Mesenchymal stem cell (in vitro differentiated cells and primary cell): ENCODE results near the gene AGAP1.

Experiments used
- DNase-seq: peaks from one replicate; pipeline ENCODE4 v3.0.0-alpha.2; 2013
- H2AFZ ChIP-seq: one replicate; pipeline ENCODE4 v1.6.1; 2013; ENCODE audit warnings: low read depth, mild to moderate bottlenecking, control low read depth, inconsistent platforms, low read length, moderate library complexity
- H2AK5ac ChIP-seq: 2 replicates; pipeline ENCODE4 v1.6.1; 2013; ENCODE audit warnings: low read length, moderate library complexity, mild to moderate bottlenecking, inconsistent platforms; ENCODE audit not compliant: severe bottlenecking
- H2BK120ac ChIP-seq: one replicate; pipeline ENCODE4 v1.6.1; 2013; ENCODE audit warnings: low read depth, mild to moderate bottlenecking, inconsistent platforms, low read length, moderate library complexity
- H2BK12ac ChIP-seq, 2 experiments: one replicate each; pipeline ENCODE4 v1.6.1; 2013; ENCODE audit warnings: inconsistent platforms in 2 of 2, low read length in 2 of 2, mild to moderate bottlenecking in 2 of 2, moderate library complexity in 2 of 2, control low read depth in 1 of 2
- H2BK15ac ChIP-seq: one replicate; pipeline ENCODE4 v1.6.1; 2013; ENCODE audit warnings: mild to moderate bottlenecking, low read depth, inconsistent platforms; ENCODE audit not compliant: poor library complexity, severe bottlenecking
- H2BK5ac ChIP-seq: 2 replicates; pipeline ENCODE4 v1.6.1; 2013; ENCODE audit warnings: low read depth, mild to moderate bottlenecking, low read length, control low read depth, inconsistent platforms; ENCODE audit not compliant: poor library complexity, severe bottlenecking
- H3K14ac ChIP-seq, 2 experiments: one replicate each; pipeline ENCODE4 v1.6.1; 2013; ENCODE audit warnings: inconsistent platforms in 2 of 2, low read length in 2 of 2, control low read depth in 1 of 2, mild to moderate bottlenecking in 1 of 2, moderate library complexity in 1 of 2
- H3K18ac ChIP-seq, 2 experiments: one replicate each; pipeline ENCODE4 v1.6.1; 2013; ENCODE audit warnings: inconsistent platforms in 2 of 2, low read length in 2 of 2, control low read depth in 1 of 2, low read depth in 1 of 2, mild to moderate bottlenecking in 1 of 2
- H3K23ac ChIP-seq, 2 experiments: one replicate each; pipeline ENCODE4 v1.6.1; 2013; ENCODE audit warnings: inconsistent platforms in 2 of 2, low read length in 2 of 2, mild to moderate bottlenecking in 2 of 2, moderate library complexity in 2 of 2, control low read depth in 1 of 2
- H3K27ac ChIP-seq: 2 replicates; pipeline ENCODE4 v1.5.1; 2013; ENCODE audit warnings: mild to moderate bottlenecking, moderate library complexity, low read length, control low read depth, inconsistent platforms; ENCODE audit not compliant: poor library complexity, severe bottlenecking
- H3K27me3 ChIP-seq, 2 experiments: 2 replicates each; pipeline versions ENCODE4 v1.6.1 to v1.7.0; 2013; ENCODE audit warnings: low read length in 2 of 2, mild to moderate bottlenecking in 2 of 2, moderate library complexity in 2 of 2, control low read depth in 1 of 2, inconsistent platforms in 1 of 2; ENCODE audit not compliant: control insufficient read depth in 1 of 2, insufficient read depth in 1 of 2
- H3K36me3 ChIP-seq, 2 experiments: 2 replicates each; pipeline versions ENCODE4 v1.6.1 to v1.7.0; 2013; ENCODE audit warnings: low read length in 2 of 2, control low read depth in 1 of 2, inconsistent platforms in 1 of 2, low read depth in 1 of 2, mild to moderate bottlenecking in 1 of 2; ENCODE audit not compliant: insufficient read depth in 2 of 2, control insufficient read depth in 1 of 2
- H3K4ac ChIP-seq, 2 experiments: one replicate each; pipeline ENCODE4 v1.6.1; 2013; ENCODE audit warnings: inconsistent platforms in 2 of 2, low read length in 2 of 2, mild to moderate bottlenecking in 2 of 2, moderate library complexity in 2 of 2, control low read depth in 1 of 2, low read depth in 1 of 2
- H3K4me1 ChIP-seq: 2 replicates; pipeline ENCODE4 v1.6.1; 2013; ENCODE audit warnings: low read depth, low read length, control low read depth; ENCODE audit not compliant: control insufficient read depth, insufficient read depth
- H3K4me2 ChIP-seq: 2 replicates; pipeline ENCODE4 v1.6.1; 2013; ENCODE audit warnings: low read length, mild to moderate bottlenecking, inconsistent platforms; ENCODE audit not compliant: poor library complexity, severe bottlenecking
- H3K4me3 ChIP-seq, 2 experiments: 2 replicates each; pipeline versions ENCODE4 v1.5.1 to v1.7.0; 2013; ENCODE audit warnings: low read length in 2 of 2, mild to moderate bottlenecking in 2 of 2, control low read depth in 1 of 2, low read depth in 1 of 2; ENCODE audit not compliant: insufficient read depth in 1 of 2
- H3K79me1 ChIP-seq: replicated peaks from 2 replicates; pipeline ENCODE4 v1.6.1; 2013; ENCODE audit warnings: mild to moderate bottlenecking, control low read depth, low read length, inconsistent platforms; ENCODE audit not compliant: poor library complexity, severe bottlenecking
- H3K9ac ChIP-seq: 2 replicates; pipeline ENCODE4 v1.7.0; 2013; ENCODE audit warnings: mild to moderate bottlenecking, low read length, moderate library complexity
- H3K9me3 ChIP-seq: 2 replicates; pipeline ENCODE4 v1.7.0; 2013; ENCODE audit warnings: mild to moderate bottlenecking, low read length; ENCODE audit not compliant: control insufficient read depth
- H4K8ac ChIP-seq: one replicate; pipeline ENCODE4 v1.6.1; 2013; ENCODE audit warnings: inconsistent platforms, mild to moderate bottlenecking, low read length, moderate library complexity
- H4K91ac ChIP-seq: one replicate; pipeline ENCODE4 v1.6.1; 2013; ENCODE audit warnings: mild to moderate bottlenecking, low read length, inconsistent platforms
- WGBS: methylation state at CpG from one replicate; pipeline ENCODE4 v1.1.7; 2013; ENCODE audit warnings: mixed read lengths; 5-methylcytosine and 5-hydroxymethylcytosine counted together

The AGAP1 gene

GRCh38 chr2:236001854-236002253, 508.0 kb downstream of the AGAP1 start:
- Histone ChIP-seq H3K27ac (no peak overlapping the region), H3K4me3 (no peak overlapping the region), H2AFZ (no peak overlapping the region), H3K4me1 (peaks cover 9% of the 10 kb centered on the region), H4K8ac (no peak overlapping the region), H3K27me3 (no peaks in the 10 kb centered on the region), H3K23ac (no peak overlapping the region), H3K4me2 (no peak overlapping the region), H2BK5ac (no peak overlapping the region), H3K9me3 (no peaks in the 10 kb centered on the region), H2AK5ac (no peak overlapping the region), H4K91ac (no peak overlapping the region), H3K4ac (no peak overlapping the region), H3K9ac (no peak overlapping the region), H3K36me3 (peaks cover 6 to 9% of the 10 kb centered on the region in 2 experiments), H2BK12ac (no peak overlapping the region), H2BK120ac (no peak overlapping the region), H3K79me1 (peaks cover 13% of the 10 kb centered on the region), H3K18ac (no peak overlapping the region), H3K14ac (no peak overlapping the region), H2BK15ac (no peak overlapping the region)
- no peak for DNase-seq
- 92% methylated on average over 8 of the region's 8 CpGs for WGBS

DNA sequence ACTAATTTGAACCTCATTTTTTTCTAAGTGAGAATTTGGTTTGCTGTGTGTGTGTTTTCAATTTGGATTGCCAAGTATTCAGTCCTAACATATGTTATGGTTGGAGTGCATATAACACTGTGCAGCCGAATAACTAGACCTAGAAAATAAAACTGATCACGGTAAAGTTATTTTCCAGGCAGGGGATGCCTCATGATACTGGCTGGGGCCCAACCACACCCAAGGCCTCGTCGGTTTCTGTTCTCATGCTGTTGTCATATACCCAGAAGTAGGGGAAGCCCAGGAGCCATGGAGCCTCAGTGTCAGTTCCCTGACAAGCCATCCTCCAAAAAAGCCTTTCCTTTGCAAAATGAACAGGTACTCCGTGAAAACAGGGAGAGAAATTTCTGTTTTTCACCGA, 514.2 kb downstream of the AGAP1 start:
- no peak overlapping the region for H4K91ac ChIP-seq
- no peak overlapping the region for H4K8ac ChIP-seq
- no peak overlapping the region for H2AFZ ChIP-seq
- DNase-seq = no peak
- no peak overlapping the region for H2BK15ac ChIP-seq
- H3K27ac ChIP-seq = no peak overlapping the region
- H2AK5ac ChIP-seq = no peak overlapping the region
- H2BK12ac ChIP-seq = no peak overlapping the region
- no peak overlapping the region for H3K4me3 ChIP-seq
- H2BK120ac ChIP-seq = no peak overlapping the region
- no peak overlapping the region for H3K4ac ChIP-seq
- H2BK5ac ChIP-seq = no peak overlapping the region
- no peaks in the 10 kb centered on the region for H3K27me3 ChIP-seq
- peaks cover 3% of the 10 kb centered on the region for H3K4me1 ChIP-seq
- H3K36me3 ChIP-seq = peaks cover 2 to 19% of the 10 kb centered on the region in 2 experiments
- H3K18ac ChIP-seq = no peak overlapping the region
- WGBS = 99% methylated on average over 6 of the region's 6 CpGs
- H3K9me3 ChIP-seq = no peaks in the 10 kb centered on the region
- peak overlapping the region; percentile 42 for H3K9ac ChIP-seq
- no peak overlapping the region for H3K4me2 ChIP-seq
- H3K23ac ChIP-seq = no peak overlapping the region
- H3K14ac ChIP-seq = no peak overlapping the region
- peaks cover 4% of the 10 kb centered on the region for H3K79me1 ChIP-seq

DNA sequence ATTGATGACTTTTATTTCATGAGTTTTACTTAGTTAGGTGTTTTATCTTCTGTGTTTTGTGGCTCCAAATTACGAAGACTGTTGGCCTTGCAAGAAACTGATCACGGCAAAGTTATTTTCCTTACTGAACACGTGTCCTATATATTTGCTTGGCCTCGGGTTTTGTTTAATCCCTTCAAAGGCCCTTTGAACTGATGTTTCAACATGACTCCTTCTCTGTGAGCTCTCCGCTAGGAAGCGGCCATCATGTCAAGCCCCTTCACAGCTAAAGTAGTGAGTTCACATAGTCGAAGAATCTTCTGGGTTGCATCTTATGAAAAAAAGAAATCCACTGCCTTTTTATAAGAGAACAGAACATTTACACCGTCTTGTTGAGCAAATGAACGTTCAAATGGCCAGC, 515.0 kb downstream of the AGAP1 start:
- H2BK5ac ChIP-seq = no peak overlapping the region
- no peak overlapping the region for H4K8ac ChIP-seq
- H3K4me1 ChIP-seq = peaks cover 3% of the 10 kb centered on the region
- H3K36me3 ChIP-seq = peaks cover 2 to 19% of the 10 kb centered on the region in 2 experiments
- H3K27ac ChIP-seq = no peak overlapping the region
- 97% methylated on average over 9 of the region's 9 CpGs for WGBS
- no peak overlapping the region for H2BK12ac ChIP-seq
- H3K79me1 ChIP-seq = peaks cover 4% of the 10 kb centered on the region
- H4K91ac ChIP-seq = no peak overlapping the region
- H3K14ac ChIP-seq = no peak overlapping the region
- no peak overlapping the region for H3K4ac ChIP-seq
- H2AFZ ChIP-seq = no peak overlapping the region
- H2BK15ac ChIP-seq = no peak overlapping the region
- no peaks in the 10 kb centered on the region for H3K27me3 ChIP-seq
- no peak overlapping the region for H3K9ac ChIP-seq
- no peak for DNase-seq
- H2BK120ac ChIP-seq = no peak overlapping the region
- H3K4me3 ChIP-seq = no peak overlapping the region
- H2AK5ac ChIP-seq = no peak overlapping the region
- H3K4me2 ChIP-seq = no peak overlapping the region
- no peak overlapping the region for H3K18ac ChIP-seq
- H3K9me3 ChIP-seq = no peaks in the 10 kb centered on the region
- H3K23ac ChIP-seq = no peak overlapping the region

GRCh38 chr2:236010920-236011685, 517.3 kb downstream of the AGAP1 start:
- DNase-seq = peak; percentile 9
- no peak overlapping the region for H3K4me3 ChIP-seq
- no peak overlapping the region for H3K23ac ChIP-seq
- no peak overlapping the region for H4K91ac ChIP-seq
- H3K9ac ChIP-seq = no peak overlapping the region
- no peak overlapping the region for H3K18ac ChIP-seq
- no peak overlapping the region for H3K4me2 ChIP-seq
- H3K36me3 ChIP-seq = peaks cover 2 to 10% of the 10 kb centered on the region in 2 experiments
- H2AK5ac ChIP-seq = no peak overlapping the region
- H3K79me1 ChIP-seq = peaks cover 4% of the 10 kb centered on the region
- H3K27ac ChIP-seq = no peak overlapping the region
- H2BK5ac ChIP-seq = no peak overlapping the region
- H3K4ac ChIP-seq = no peak overlapping the region
- H3K9me3 ChIP-seq = no peaks in the 10 kb centered on the region
- H4K8ac ChIP-seq = no peak overlapping the region
- no peak overlapping the region for H3K14ac ChIP-seq
- H2BK12ac ChIP-seq = no peak overlapping the region
- H2AFZ ChIP-seq = no peak overlapping the region
- H3K4me1 ChIP-seq = peaks cover 3% of the 10 kb centered on the region
- 80% methylated on average over 12 of the region's 15 CpGs for WGBS
- no peak overlapping the region for H2BK120ac ChIP-seq
- H2BK15ac ChIP-seq = no peak overlapping the region
- H3K27me3 ChIP-seq = no peaks in the 10 kb centered on the region
